Dermis blood vessel endothelial cell (primary cell): Measurements from ENCODE around the gene CCL17. TPM values are rescaled to one million over a fixed set of nuclear protein-coding genes. Genes with fewer than 3 reads are reported as not detected.
"Not testable (repeated sequence)": the region's sequence is repeated elsewhere in the genome, so short reads cannot be mapped to it uniquely, and the experiment has no call there.

Experiments
- DNase-seq: peaks from one replicate; pipeline ENCODE4 v3.0.0; 2010
- total RNA-seq: library from RNA; depleted of rRNA; stranded (reverse); fragments of >200 nt; gene quantifications from 2 replicates; pipeline ENCODE4 v1.2.3, GENCODE V29; 2014

Gene CCL17
- total RNA-seq, 1 donor from 2014 or later: not detected

- peak; percentile 53 for DNase-seq
Measured at GRCh38 chr16:57379579-57379978, 25.0 kb upstream of the CCL17 start.

GRCh38 chr16:57380671-57381462 is 23.7 kb upstream of the CCL17 start:
- peak; percentile 82 for DNase-seq

GRCh38 chr16:57381791-57382534 is 22.6 kb upstream of the CCL17 start:
- no peak for DNase-seq

GRCh38 chr16:57382535-57383275 is 21.9 kb upstream of the CCL17 start:
- no peak for DNase-seq

- no peak for DNase-seq
Measured at GRCh38 chr16:57383276-57384247, 21.0 kb upstream of the CCL17 start.

- no peak for DNase-seq
Measured at GRCh38 chr16:57384248-57385070, 20.1 kb upstream of the CCL17 start.

GRCh38 chr16:57385083-57385482 is 19.5 kb upstream of the CCL17 start:
- no peak for DNase-seq

- peak; percentile 48 for DNase-seq
Measured at GRCh38 chr16:57386381-57386951, 18.1 kb upstream of the CCL17 start.

- peak; percentile 36 for DNase-seq
Measured at GRCh38 chr16:57387598-57388354, 16.8 kb upstream of the CCL17 start.

GRCh38 chr16:57388359-57389086 is 16.0 kb upstream of the CCL17 start:
- peak; percentile 60 for DNase-seq

- no peak for DNase-seq
Measured at GRCh38 chr16:57389087-57389468, 15.5 kb upstream of the CCL17 start.

- peak; percentile 75 for DNase-seq
Measured at GRCh38 chr16:57390636-57391295, 13.8 kb upstream of the CCL17 start.

GRCh38 chr16:57391300-57391699 is 13.3 kb upstream of the CCL17 start:
- DNase-seq: no peak

GRCh38 chr16:57391708-57392107 is 12.9 kb upstream of the CCL17 start:
- DNase-seq: no peak

- DNase-seq: no peak
Measured at GRCh38 chr16:57392694-57393093, 11.9 kb upstream of the CCL17 start.

- no peak for DNase-seq
Measured at GRCh38 chr16:57394444-57394843, 10.1 kb upstream of the CCL17 start.

GRCh38 chr16:57395026-57395425 is 9.5 kb upstream of the CCL17 start:
- no peak for DNase-seq

GRCh38 chr16:57396786-57397185 is 7.8 kb upstream of the CCL17 start:
- no peak for DNase-seq

GRCh38 chr16:57397493-57397892 is 7.1 kb upstream of the CCL17 start:
- not testable (repeated sequence) for DNase-seq
